Loucy (cell line): ENCODE measurements around the gene MAP2K3.

Experiments used
- H2AFZ ChIP-seq: fragments of 200-600 bp; sonication (generic); 2 replicates; pipeline ENCODE4 v1.6.0; 2016; ENCODE audit warnings: antibody characterized with exemption, mild to moderate bottlenecking, low read length, moderate library complexity
- H3F3A ChIP-seq: fragments of 200-600 bp; 2 replicates; pipeline ENCODE4 v1.6.0; 2016; ENCODE audit warnings: antibody characterized with exemption, low read depth, mild to moderate bottlenecking
- H3K27me3 ChIP-seq: fragments of 200-600 bp; sonication (generic); 2 replicates; pipeline ENCODE4 v1.6.1; 2014; ENCODE audit warnings: low read length, mild to moderate bottlenecking; ENCODE audit not compliant: insufficient read depth, poor library complexity, severe bottlenecking
- H3K36me3 ChIP-seq: fragments of 200-600 bp; sonication (generic); 2 replicates; pipeline ENCODE4 v1.6.1; 2016; ENCODE audit warnings: low read length; ENCODE audit not compliant: insufficient read depth
- H3K4me1 ChIP-seq: fragments of 200-600 bp; sonication (generic); 2 replicates; pipeline ENCODE4 v1.5.1; 2014; ENCODE audit warnings: low read length, mild to moderate bottlenecking; ENCODE audit not compliant: insufficient read depth, poor library complexity, severe bottlenecking
- H3K4me2 ChIP-seq: fragments of 200-600 bp; sonication (generic); 2 replicates; pipeline ENCODE4 v1.6.0; 2014; ENCODE audit warnings: antibody characterized with exemption, low read length, low read depth, mild to moderate bottlenecking; ENCODE audit not compliant: poor library complexity, severe bottlenecking
- H3K4me3 ChIP-seq: fragments of 200-600 bp; sonication (generic); 2 replicates; pipeline ENCODE4 v1.5.1; 2014; ENCODE audit warnings: low read length, mild to moderate bottlenecking, mixed read lengths; ENCODE audit not compliant: poor library complexity, severe bottlenecking
- H3K79me2 ChIP-seq: fragments of 200-600 bp; sonication (generic); 2 replicates; pipeline ENCODE4 v1.6.1; 2014; ENCODE audit warnings: low read length; ENCODE audit not compliant: insufficient read depth
- H3K9ac ChIP-seq: fragments of 200-600 bp; sonication (generic); 2 replicates; pipeline ENCODE4 v1.6.0; 2014; ENCODE audit warnings: mild to moderate bottlenecking, low read depth, low read length, moderate library complexity; ENCODE audit not compliant: poor library complexity, severe bottlenecking
- H3K9me2 ChIP-seq: fragments of 200-600 bp; sonication (generic); replicated peaks from 2 replicates; pipeline ENCODE4 v1.6.1; 2016; ENCODE audit warnings: low read depth, low read length, mixed read lengths
- H3K9me3 ChIP-seq: fragments of 200-600 bp; sonication (generic); 2 replicates; pipeline ENCODE4 v1.6.1; 2014; ENCODE audit warnings: mild to moderate bottlenecking, antibody characterized with exemption, low read length, low read depth; ENCODE audit not compliant: insufficient read depth
- H4K20me1 ChIP-seq: fragments of 200-600 bp; sonication (generic); 2 replicates; pipeline ENCODE4 v1.6.0; 2014; ENCODE audit warnings: antibody characterized with exemption, low read length, mild to moderate bottlenecking; ENCODE audit not compliant: insufficient read depth, poor library complexity, severe bottlenecking
- EZH2phosphoT487 ChIP-seq: fragments of 200-600 bp; IDR thresholded peaks from 2 replicates; pipeline ENCODE4 v1.6.1; 2018; ENCODE audit warnings: antibody characterized with exemption, mild to moderate bottlenecking, moderate library complexity, borderline replicate concordance
- TF ChIP-seq, protein P1 (sequence below): fragments of 200-600 bp; sonication (generic); conservative IDR thresholded peaks from 2 replicates; pipeline ENCODE4 v1.5.1; 2014; ENCODE audit warnings: mild to moderate bottlenecking, antibody characterized with exemption, low read length

MAP2K3 gene

DNA sequence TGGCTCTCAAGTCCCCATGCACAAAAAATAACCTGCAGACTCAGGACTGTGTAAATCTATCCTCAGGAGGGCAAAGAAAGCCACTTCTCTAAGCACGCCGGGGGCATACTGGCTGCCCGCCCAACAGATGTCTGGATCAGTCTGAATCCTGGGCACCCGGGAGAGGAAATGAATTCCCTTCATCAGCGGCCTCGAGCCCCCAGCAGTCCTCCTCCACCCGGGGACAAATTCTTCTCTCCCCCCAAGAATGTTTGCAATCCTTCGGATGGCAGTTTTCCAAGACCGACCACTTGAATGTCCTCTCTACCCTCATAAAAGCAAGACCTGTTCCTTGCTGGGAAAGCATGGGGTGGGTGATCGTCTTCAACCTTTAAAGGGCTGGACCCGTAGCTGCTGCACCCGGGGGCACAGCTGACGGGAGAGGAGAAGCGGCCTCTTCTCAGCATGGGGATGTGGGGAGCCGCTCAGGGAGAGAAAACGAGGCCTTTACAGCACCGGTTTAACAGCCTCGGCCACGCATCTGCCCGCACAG lies 9.4 kb upstream of the MAP2K3 start:
- Histone ChIP-seq H3K4me2 (peak overlapping the region; percentile 85), H4K20me1 (no peaks in the 10 kb centered on the region), H3K36me3 (no peaks in the 10 kb centered on the region), H3K9ac (peak overlapping the region; percentile 76), H3K4me3 (peak overlapping the region; percentile 83), H2AFZ (peak overlapping the region; percentile 98), H3K4me1 (peaks cover 9% of the 10 kb centered on the region), H3K79me2 (no peaks in the 10 kb centered on the region), H3K9me2 (no peaks in the 10 kb centered on the region), H3K9me3 (no peaks in the 10 kb centered on the region), H3F3A (no peaks in the 10 kb centered on the region), H3K27me3 (no peaks in the 10 kb centered on the region)
- TF ChIP-seq, protein P1, sequence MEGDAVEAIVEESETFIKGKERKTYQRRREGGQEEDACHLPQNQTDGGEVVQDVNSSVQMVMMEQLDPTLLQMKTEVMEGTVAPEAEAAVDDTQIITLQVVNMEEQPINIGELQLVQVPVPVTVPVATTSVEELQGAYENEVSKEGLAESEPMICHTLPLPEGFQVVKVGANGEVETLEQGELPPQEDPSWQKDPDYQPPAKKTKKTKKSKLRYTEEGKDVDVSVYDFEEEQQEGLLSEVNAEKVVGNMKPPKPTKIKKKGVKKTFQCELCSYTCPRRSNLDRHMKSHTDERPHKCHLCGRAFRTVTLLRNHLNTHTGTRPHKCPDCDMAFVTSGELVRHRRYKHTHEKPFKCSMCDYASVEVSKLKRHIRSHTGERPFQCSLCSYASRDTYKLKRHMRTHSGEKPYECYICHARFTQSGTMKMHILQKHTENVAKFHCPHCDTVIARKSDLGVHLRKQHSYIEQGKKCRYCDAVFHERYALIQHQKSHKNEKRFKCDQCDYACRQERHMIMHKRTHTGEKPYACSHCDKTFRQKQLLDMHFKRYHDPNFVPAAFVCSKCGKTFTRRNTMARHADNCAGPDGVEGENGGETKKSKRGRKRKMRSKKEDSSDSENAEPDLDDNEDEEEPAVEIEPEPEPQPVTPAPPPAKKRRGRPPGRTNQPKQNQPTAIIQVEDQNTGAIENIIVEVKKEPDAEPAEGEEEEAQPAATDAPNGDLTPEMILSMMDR, result no peak
- TF ChIP-seq EZH2phosphoT487, result no peak

DNA sequence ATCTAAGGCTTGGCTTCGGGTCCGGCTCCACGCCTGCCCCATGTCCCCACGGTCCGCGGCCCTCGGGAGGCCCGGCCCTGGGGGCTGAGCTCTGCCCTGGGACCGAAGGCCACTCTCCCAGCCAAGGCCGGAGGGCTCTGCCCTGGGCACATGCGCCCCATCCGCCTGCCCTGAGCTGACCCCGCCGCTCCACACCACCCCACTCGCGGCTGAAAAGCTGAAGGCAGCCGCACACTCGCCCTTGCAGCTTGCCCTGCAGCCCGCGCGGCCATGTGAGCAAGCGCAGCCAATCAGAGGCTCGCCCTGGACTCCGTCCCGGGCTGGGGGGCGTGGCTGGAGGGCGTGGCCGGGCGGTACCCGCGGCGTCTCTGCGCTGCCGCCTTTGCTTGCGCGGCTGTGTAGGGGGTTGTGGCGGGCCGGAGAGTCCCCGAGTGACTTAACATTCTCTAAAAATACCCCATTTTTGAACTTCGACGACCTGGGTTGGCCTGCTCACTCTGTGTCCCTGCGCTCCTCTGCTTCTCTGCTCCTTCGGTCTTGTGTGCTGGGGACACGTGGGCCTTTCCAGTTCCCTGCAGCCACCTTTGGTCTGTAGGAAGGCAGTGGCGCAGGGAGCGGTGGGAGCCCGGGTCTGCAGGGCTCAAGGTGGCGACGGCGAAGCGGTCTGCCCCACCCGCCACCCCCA lies 8.8 kb upstream of the MAP2K3 start:
- Histone ChIP-seq H3K27me3 (no peaks in the 10 kb centered on the region), H4K20me1 (no peaks in the 10 kb centered on the region), H3K9ac (peak overlapping the region; percentile 76), H3K4me2 (peak overlapping the region; percentile 85), H3K9me3 (no peaks in the 10 kb centered on the region), H3K4me3 (peak overlapping the region; percentile 83), H2AFZ (peak overlapping the region; percentile 98), H3K9me2 (no peaks in the 10 kb centered on the region), H3F3A (no peaks in the 10 kb centered on the region), H3K36me3 (no peaks in the 10 kb centered on the region), H3K4me1 (peaks cover 9% of the 10 kb centered on the region), H3K79me2 (no peaks in the 10 kb centered on the region)
- no peak for TF ChIP-seq EZH2phosphoT487
- TF ChIP-seq, protein P1, result no peak

DNA sequence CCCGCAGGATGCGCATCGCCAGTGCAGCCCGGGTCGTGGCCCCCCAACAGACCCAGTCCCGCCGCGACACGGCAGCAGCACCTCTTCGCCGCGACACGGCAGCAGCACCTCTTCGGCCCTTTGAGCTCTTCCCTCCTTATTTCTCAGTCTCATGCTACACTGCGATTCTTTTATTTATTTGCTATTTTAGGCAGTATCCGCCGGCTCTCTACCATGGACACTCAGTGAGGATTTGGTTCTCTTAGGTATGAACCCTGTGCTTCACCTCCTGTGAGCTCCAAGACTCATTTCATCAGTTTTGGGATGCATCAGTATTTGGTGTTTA lies 8.3 kb upstream of the MAP2K3 start:
- peak overlapping the region; percentile 76 for H3K9ac ChIP-seq
- H3K27me3 ChIP-seq, result no peaks in the 10 kb centered on the region
- no peaks in the 10 kb centered on the region for H3F3A ChIP-seq
- H4K20me1 ChIP-seq, result no peaks in the 10 kb centered on the region
- no peaks in the 10 kb centered on the region for H3K9me2 ChIP-seq
- no peak for TF ChIP-seq EZH2phosphoT487
- TF ChIP-seq, protein P1, result no peak
- no peaks in the 10 kb centered on the region for H3K79me2 ChIP-seq
- H2AFZ ChIP-seq, result peak overlapping the region; percentile 98
- peak overlapping the region; percentile 85 for H3K4me2 ChIP-seq
- H3K4me1 ChIP-seq, result peaks cover 9% of the 10 kb centered on the region
- H3K4me3 ChIP-seq, result peak overlapping the region; percentile 83
- no peaks in the 10 kb centered on the region for H3K9me3 ChIP-seq
- H3K36me3 ChIP-seq, result no peaks in the 10 kb centered on the region
